Ascending aorta (tissue), 2 donors: ENCODE data around the gene SIGMAR1. TPM values are rescaled to one million over a fixed set of nuclear protein-coding genes. Genes with fewer than 3 reads are reported as not detected.

ENCODE experiments used
- DNase-seq, 2 donors: peaks; one replicate each; pipeline ENCODE4 v3.0.0-alpha.2; 2019; ENCODE audit warnings: low spot score in 2 of 2
- H3K27ac ChIP-seq, 2 donors: fragments of 200-600 bp; sonication (generic); one replicate each; pipeline ENCODE4 v1.5.1; 2016 to 2017; ENCODE audit warnings: mild to moderate bottlenecking in 1 of 2
- H3K27me3 ChIP-seq: fragments of 200-600 bp; sonication (generic); one replicate; pipeline ENCODE4 v1.5.1; 2017
- H3K36me3 ChIP-seq, 2 donors: fragments of 200-600 bp; sonication (generic); one replicate each; pipeline ENCODE4 v1.5.1; 2016
- H3K4me1 ChIP-seq, 2 donors: fragments of 200-600 bp; sonication (generic); one replicate each; pipeline ENCODE4 v1.5.1; 2016 to 2017; ENCODE audit warnings: mild to moderate bottlenecking in 1 of 2
- H3K4me3 ChIP-seq, 2 donors: fragments of 200-600 bp; sonication (generic); one replicate each; pipeline ENCODE4 v1.5.1; 2016 to 2017; ENCODE audit warnings: mild to moderate bottlenecking in 1 of 2
- H3K9me3 ChIP-seq, 2 donors: fragments of 200-600 bp; sonication (generic); one replicate each; pipeline ENCODE4 v1.5.1; 2016
- intact Hi-C: fragments of 100-400 bp; cut with DNase I; formaldehyde crosslinking; loops from one replicate; pipeline ENCODE4 v1.15.1; 2023
- total RNA-seq: library from RNA; depleted of rRNA; stranded (reverse); fragments of >200 nt; gene quantifications from one replicate; pipeline ENCODE4 v1.1.0, GENCODE V29; 2016
- TF ChIP-seq, protein P1 (sequence below), 3 experiments: fragments of 200-600 bp in 2 of 3; fragments of 450-650 bp in 1 of 3; sonication (generic) in 2 of 3; IDR thresholded peaks; one replicate each; pipeline ENCODE4 v1.5.1; 2016 to 2019; ENCODE audit warnings: antibody characterized with exemption in 3 of 3, mild to moderate bottlenecking in 1 of 3, moderate library complexity in 1 of 3

Gene SIGMAR1
- total RNA-seq, 1 donor from 2014 or later: 61.3 TPM

DNA sequence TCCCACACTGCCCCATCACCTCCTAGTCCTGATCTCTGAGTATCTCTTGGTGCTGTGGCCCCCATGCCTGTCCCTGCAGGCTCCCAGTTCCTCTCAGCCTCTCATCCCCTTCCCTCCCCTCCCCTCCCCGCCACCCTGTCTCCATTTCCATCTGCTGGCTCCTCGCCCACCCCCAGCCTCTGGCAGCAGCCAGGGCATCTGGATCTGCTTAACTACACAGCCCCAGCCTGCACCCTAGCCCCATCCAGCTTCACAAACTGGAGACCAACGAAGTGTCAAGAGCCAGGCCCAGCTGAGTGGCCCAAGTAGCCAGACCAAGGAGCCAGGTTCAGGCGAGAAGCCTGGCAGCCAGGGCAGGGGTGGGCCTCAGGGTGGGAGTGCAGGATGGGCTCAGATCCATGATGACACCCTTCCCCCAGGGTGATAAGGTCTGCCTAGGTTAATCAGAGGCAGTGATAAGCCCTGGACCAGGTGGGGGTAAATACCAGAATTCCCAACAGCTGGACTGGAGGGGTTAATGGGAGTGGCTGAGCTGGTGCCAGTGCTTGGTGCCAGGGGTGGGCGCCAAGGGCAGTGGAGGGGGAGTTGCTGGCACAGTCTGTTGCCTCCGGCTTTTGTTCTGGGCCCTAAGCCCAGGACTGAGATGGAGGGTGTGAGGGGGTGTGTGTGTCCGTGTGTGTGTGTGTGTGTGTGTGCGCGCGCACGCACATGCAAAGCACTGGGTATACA, 16.9 kb upstream of the SIGMAR1 start:
- Histone ChIP-seq H3K9me3 (no peaks in the 10 kb centered on the region), H3K4me1 (peaks cover 22 to 49% of the 10 kb centered on the region in 2 donors), H3K36me3 (peaks cover 11 to 14% of the 10 kb centered on the region in 2 donors), H3K27me3 (no peaks in the 10 kb centered on the region), H3K27ac (peak overlapping the region; percentile 89 to 96), H3K4me3 (peak overlapping the region in 1 of 2 donors; percentile 65)
- peak in 1 of 2 donors; percentile 89 for DNase-seq
- TF ChIP-seq, protein P1, sequence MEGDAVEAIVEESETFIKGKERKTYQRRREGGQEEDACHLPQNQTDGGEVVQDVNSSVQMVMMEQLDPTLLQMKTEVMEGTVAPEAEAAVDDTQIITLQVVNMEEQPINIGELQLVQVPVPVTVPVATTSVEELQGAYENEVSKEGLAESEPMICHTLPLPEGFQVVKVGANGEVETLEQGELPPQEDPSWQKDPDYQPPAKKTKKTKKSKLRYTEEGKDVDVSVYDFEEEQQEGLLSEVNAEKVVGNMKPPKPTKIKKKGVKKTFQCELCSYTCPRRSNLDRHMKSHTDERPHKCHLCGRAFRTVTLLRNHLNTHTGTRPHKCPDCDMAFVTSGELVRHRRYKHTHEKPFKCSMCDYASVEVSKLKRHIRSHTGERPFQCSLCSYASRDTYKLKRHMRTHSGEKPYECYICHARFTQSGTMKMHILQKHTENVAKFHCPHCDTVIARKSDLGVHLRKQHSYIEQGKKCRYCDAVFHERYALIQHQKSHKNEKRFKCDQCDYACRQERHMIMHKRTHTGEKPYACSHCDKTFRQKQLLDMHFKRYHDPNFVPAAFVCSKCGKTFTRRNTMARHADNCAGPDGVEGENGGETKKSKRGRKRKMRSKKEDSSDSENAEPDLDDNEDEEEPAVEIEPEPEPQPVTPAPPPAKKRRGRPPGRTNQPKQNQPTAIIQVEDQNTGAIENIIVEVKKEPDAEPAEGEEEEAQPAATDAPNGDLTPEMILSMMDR (IDR thresholded peaks at IDR 0.05): no peak
- intact Hi-C loops: loop anchor here (5.0 to 10.0 kb wide), 2 partner anchors 338 to 420 kb away; partner anchors contain the start of genes FANCG and VCP

DNA sequence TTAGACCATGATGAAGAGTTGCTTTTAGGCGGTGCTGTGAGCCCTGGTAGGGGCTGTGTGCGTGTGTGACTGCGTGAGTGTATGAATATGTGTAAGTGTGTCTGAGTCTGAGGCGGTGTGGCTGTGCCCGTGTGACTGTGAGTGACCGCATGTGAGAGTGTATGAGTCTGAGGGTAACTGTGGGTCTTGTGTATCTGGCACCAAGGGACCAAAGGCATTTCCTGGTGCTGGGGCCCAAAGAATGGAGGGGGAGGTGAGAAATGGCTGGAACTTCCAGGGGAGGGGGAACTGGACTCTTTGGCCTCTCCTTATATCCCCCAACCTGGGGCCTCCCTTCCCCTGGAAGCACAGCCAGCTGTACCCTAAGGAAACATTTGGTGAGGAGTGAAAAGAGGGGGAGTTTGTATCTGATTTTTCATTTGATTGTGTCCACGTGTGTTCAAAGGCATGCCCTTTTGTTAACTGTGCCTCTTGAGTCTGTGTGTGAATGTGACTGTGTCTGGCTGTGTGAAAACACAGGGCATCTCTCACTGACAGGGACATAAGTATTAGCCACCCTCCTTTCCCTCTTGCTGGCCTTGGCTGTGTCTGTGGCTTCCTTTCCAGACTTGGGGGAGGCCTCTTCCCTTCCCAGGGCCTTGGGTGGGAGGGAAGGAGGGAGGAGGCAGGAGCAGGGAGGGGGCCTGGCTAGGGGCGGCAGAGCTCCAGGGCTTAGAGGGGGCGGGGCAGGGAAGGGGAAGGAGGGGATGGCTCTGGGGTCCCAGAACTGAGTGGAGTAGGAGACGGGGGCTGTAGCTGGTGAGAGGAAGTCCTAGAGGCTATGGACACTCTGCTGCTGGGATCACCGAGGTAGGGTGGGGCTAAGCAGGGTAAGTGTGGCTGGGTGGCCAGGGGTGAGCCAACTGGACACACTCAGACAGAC, 15.8 kb upstream of the SIGMAR1 start:
- peak in 1 of 2 donors; percentile 36 for DNase-seq
- Histone ChIP-seq H3K36me3 (peaks cover 14 to 24% of the 10 kb centered on the region in 2 donors), H3K9me3 (no peaks in the 10 kb centered on the region), H3K27me3 (no peaks in the 10 kb centered on the region), H3K4me3 (peak overlapping the region; percentile 8 to 65), H3K27ac (peak overlapping the region; percentile 89 to 96), H3K4me1 (peaks cover 22 to 52% of the 10 kb centered on the region in 2 donors)
- TF ChIP-seq, protein P1 (IDR thresholded peaks at IDR 0.05): no peak
- intact Hi-C loops: loop anchor here (1.0 to 10.0 kb wide), 3 partner anchors 12 to 421 kb away; partner anchors contain the start of genes FANCG and VCP

DNA sequence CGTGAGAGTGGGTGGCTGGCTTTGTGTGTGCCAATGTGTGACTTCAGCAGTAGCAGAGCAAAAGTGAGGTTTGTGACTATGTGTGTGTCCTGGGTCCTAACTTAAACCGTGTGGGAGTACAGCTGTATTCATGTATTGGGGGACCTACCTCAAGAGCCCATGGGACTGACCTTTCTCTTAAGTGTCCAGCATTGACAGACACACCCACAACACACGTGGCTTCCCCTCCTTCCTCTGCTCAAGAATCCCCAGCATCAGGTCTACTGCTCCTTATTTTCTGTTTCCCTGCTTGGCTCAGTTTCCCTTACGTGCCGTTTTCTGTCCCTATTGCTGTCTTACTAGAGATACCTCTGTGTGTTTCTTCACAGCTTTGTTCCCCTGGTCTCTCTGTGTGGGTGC, 15.0 kb upstream of the SIGMAR1 start:
- peak overlapping the region; percentile 42 to 65 for H3K4me3 ChIP-seq
- no peaks in the 10 kb centered on the region for H3K9me3 ChIP-seq
- intact Hi-C loops: loop anchor here (5.0 to 10.0 kb wide), 2 partner anchors 340 to 422 kb away; partner anchors contain the start of genes FANCG and VCP
- peaks cover 17 to 23% of the 10 kb centered on the region in 2 donors for H3K36me3 ChIP-seq
- H3K4me1 ChIP-seq: peaks cover 28 to 60% of the 10 kb centered on the region in 2 donors
- peak overlapping the region; percentile 89 to 96 for H3K27ac ChIP-seq
- no peaks in the 10 kb centered on the region for H3K27me3 ChIP-seq
- TF ChIP-seq, protein P1 (IDR thresholded peaks at IDR 0.05): no peak
- DNase-seq: no peak

DNA sequence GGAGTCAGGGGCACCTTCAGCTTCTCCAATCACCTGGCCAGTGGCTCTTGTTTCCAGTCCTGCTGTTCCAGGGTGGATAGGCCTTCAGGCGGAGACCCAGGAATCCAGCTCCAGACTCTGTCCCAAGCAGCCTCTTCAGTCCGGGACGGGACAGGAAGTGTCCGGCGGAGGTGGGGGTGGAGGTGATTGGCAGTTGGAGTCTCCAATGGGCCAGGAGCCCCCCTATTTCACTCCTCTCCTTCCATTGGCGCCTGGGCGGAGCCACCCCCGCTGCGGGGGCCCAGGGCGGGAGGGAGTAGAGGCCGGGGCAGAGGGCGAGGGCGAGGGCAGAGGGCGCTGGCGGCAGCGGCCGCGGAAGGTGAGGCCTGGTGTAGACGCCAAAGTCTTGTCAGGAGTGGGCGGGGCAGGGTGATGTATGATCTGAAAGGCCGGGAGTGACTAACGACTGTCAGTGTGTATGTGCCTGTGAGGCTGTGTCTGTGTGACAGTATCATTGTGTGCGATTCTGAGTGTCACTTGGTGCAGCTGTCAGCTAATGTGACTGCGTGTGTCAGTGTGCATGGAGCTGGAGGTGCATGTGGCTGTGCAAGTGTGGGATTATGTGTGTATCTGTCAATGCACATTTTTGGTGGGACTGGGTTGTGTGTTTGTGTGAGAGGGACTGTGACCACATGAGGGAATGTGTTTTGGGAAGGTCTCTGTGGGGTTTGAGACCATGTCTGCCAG, 14.5 kb upstream of the SIGMAR1 start, which contains the start of gene IL11RA:
Gene IL11RA, plus strand, starts transcription at position 310 of the 726 bp plus-strand sequence. CDS start 3,033 bp downstream, outside the sequence.
- DNase-seq: peak; percentile 53 to 94
- intact Hi-C loops: loop anchor here (5.0 to 10.0 kb wide), 2 partner anchors 340 to 423 kb away; partner anchors contain the start of genes FANCG and VCP
- Histone ChIP-seq H3K27me3 (no peaks in the 10 kb centered on the region), H3K36me3 (peaks cover 17 to 21% of the 10 kb centered on the region in 2 donors), H3K4me1 (peaks cover 33 to 64% of the 10 kb centered on the region in 2 donors), H3K27ac (peak within 1 kb of the TSS; percentile 89 to 96), H3K4me3 (peak within 1 kb of the TSS; percentile 42 to 65), H3K9me3 (no peaks in the 10 kb centered on the region)
- TF ChIP-seq, protein P1 (IDR thresholded peaks at IDR 0.05): peak in 1 of 3 experiments; percentile 4
